SH-SY5Y (cell line): ENCODE results near the gene BCL7B.

Experiments used
- GATA2 ChIP-seq: IDR thresholded peaks from 2 replicates; pipeline ENCODE4 v1.6.1; 2011; ENCODE audit warnings: mild to moderate bottlenecking, low read depth, low read length
- GATA3 ChIP-seq: IDR thresholded peaks from 2 replicates; pipeline ENCODE4 v1.6.1; 2011; ENCODE audit warnings: low read depth, mild to moderate bottlenecking, low read length, moderate library complexity

The BCL7B gene

DNA sequence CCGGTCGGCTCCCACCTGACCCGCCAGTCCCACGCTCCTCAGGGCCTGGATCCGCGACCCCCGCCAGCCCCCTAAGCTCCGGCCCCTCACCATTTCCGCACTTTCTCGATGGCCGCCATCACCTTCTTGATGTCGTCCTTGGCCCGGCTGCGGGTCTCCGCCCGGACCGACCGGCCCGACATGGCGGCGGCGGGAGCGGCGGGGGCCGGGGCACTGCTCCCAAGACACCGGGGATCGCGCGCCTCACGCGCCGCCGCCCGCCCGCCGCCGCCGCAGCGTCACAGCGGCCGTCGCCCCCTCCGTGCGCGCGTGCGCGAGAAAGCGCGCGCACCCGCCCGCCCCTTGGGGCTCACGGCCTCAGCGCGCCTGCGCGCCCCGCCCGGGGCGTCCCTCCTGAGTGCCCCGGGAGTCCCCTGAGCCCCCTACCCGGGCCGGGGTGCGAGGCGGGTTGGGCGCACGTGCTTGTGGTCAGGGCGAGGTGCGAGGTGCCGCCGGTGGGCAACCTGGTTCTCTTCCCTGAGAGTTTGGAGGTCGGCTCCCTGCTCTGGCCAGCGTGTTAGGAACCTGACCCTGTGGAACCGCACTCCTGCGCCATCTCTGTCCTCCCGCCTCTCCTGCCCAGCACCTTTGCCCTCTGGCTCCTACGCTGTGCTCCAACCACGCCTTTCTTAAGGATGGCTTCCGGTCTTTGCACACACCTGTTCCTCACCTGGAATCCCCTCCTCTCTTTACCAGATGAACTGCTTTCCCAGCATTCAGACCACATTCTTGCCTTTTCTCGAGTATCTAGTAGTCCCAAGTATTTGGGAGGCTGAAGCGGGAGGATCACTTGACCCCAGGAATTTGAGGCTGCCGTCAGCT lies at the start of gene BCL7B:
TSS of gene BCL7B (minus strand) at position 294 of the 861 bp plus-strand sequence. CDS start at position 182, 112 bp downstream.
- TF ChIP-seq GATA2 (no peak), GATA3 (no peak)

DNA sequence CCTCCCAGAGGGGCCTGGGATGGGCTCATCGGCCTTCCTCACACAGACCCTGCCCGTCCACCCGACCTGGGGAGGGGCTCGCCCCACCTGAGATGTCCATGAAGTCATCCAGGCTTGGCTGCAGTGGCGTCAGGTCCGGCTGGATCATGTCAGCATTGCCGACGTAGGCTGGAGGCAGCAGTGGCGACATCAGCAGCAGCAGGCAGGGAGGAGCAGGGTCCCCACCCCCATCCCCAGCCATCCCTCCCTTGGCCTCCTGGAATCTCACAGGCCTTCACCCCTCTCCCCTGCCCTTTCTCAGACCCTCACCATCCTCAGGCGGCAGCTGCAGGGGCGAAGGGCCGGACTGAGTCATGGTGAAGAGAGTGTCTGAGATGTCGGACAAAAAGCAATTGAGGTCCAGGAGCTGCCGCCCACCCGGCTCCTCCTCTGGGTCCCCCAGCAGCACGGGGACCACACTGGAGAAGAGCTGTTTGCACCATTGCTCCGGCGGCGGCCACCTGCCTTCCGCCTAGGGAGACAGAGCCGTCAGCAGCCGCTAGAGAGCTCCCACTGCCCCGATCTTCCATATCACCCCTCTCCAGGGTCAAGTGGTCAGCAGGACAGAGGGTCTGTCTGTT lies 48.2 kb upstream of the BCL7B start:
- TF ChIP-seq GATA2 (no peak), GATA3 (no peak)

DNA sequence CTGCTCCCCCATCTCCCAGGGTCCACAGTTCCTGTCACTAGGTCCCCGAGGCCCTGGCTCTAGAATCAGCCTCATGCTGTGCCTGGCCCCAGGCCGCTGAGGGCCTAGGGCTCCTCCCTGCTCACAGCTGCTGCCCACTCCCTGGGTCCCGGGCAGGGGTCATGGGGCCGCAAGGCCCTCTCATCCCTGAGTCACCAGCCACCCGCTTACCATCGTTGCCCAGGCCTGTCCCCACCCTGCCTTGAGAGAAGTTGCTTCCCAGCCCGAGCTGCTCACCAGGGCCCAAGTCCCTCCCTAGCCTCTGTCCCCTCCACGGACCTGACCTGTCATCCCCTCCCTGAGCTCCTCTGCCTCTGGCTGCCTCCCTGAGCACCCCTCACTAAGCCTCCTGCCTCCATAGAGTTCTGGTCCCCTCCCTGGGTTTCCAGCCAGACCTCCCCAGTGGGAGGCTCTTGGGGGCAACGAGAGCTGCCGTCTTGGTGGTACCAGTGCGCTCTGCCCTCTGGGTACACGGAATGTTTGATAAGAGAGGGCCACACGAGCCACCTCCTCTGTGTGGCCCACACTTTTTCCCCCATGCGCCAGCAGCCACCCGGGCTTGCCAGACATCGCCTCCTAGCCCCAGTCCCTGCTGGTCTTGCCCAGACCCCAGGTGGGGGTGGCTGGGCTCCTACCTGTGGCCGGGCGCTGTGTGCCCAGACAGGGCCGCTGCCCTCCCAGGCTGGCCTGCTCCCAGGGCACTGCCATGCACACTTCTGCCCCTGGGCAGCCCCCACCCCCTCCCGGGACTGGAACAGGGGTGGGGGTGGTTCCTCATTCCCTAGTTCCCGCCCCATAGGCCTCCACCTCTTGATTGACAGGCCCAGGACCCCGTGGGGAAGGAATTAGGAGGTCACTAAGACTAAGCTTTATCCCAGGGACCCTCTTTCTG lies 45.5 kb upstream of the BCL7B start:
- no peak for TF ChIP-seq GATA3
- TF ChIP-seq GATA2, result no peak

DNA sequence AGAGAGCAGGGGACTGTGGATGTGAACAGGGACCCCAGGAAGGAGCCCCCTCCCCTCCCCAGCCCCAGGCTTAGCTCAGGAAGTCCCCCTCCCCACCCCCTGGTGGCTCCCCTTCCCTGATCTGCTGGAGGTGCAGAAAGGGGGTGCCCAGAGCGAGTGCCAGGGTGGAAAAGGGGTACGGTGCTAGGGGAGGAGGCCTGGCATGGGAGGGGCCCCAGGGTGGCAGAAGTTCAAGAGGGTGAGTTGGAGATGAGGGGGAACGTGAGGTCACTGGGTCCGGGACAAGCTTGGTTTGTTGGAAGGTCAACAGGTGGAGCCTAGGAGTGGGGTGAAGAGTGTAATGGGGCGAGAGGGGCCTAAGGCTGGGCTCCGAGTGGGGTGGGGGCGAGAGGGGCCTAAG lies 42.4 kb upstream of the BCL7B start:
- TF ChIP-seq GATA3, result no peak
- no peak for TF ChIP-seq GATA2

DNA sequence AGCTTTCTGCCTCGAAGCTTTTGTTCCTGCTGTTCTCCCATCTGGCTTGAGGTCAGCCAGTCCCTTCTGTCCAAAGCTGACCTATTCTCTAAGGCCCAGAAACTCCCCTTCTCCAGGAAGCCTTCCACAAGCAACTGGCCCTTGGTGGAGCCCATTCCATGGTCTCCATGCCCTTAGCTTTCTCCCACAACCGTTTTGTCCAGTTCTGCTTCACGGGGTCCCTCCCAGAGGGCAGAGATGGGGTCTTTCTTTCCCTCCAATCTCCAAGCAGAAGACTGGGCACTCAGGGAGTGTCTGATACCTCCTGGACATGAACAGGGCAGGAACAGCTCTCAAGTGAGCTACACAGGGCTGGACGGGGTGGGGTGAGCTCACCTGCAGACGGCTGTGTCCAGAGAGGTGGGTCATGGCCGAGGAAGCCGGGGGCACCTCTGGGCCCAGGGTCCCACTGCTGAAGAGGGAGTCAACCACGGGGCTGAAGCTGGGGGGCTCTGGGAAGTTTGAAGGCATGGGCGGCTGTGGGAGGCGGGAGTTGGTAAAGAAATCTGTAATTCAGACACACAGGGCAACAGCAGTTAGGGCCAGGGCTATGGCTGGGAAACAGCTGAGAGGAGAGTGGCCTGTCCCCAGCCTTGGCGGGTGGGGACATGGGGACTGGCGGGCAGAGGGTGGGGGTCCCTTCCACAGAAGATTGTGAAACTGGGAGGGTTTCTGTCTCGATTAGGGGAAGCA lies 41.8 kb upstream of the BCL7B start:
- TF ChIP-seq GATA2 (no peak), GATA3 (no peak)

DNA sequence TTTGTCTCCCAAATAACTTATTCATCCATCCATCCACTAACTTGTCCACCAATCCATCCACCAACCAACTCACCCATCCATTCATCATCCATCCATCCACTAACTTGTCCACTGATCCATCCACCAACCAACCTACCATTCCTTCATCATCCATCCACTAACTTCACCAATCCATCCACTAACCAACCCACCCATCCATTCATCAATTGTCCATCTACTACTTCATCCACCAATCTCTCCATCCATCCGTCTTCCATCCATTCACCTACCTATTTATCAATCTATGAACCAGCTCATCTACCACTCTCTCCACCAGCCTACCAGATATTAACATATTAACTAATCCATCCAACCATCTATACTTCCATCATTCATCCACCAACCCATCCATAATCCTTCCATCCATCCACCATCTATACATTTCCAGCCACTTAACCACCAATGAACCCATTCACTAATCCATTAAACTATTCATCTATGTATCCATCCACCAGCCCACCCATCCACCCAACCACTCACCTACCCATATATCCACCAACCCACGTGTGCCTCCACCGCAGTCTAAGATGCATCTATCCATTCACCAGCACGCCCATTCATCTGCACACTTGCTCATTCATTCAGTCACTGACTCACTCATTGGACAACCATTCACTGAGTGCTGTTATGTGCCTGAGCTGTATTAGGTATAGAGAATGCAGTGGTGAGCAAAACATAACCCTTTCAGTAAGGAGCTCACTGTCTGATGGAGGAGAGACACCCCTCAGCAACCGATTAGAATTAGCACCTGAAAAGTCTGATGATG lies 40.7 kb upstream of the BCL7B start:
- TF ChIP-seq GATA3 (no peak), GATA2 (no peak)

DNA sequence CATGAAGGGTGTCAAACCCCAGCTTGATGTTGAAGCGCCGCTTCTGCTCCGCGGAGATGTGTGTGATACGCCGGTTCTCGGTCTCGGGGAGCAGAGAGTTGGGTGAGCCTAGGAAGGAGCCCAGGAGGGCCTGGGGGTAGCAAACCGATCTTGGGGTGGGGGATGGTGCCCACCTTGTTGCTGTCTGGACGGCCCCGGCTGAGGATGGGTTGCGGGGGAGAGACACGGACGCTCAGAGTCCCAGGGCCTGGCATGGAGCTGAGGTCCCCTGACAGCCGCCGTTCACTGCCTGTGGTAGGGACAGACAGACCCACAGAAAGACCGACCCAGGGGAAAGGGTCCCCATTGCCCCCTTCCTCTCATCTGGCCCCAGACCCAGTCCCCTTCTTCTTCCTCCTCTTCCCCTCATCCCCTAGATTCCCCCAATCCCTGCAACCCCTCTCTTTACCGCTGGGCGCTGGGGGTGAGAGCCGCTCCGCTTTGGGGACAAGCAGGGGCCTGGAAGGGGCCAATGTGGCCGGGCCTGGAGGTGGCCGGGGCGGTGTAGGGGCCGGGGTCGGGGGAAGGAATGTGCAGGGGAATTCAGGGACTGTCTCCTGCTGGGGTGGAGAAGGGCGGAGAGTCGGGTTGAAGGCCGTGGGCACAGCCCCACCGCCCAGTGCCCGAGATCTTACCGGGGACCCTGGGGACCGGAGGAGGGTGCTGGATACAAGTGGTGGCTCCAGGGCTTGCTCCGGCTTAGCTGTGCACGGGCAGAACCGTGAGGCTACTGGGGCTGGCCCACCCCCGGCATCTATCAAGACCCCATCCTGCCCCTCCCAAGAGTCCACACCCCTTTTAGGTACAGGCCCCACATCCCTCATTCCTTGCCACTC lies 38.9 kb upstream of the BCL7B start:
- TF ChIP-seq GATA2, result no peak
- TF ChIP-seq GATA3, result no peak

DNA sequence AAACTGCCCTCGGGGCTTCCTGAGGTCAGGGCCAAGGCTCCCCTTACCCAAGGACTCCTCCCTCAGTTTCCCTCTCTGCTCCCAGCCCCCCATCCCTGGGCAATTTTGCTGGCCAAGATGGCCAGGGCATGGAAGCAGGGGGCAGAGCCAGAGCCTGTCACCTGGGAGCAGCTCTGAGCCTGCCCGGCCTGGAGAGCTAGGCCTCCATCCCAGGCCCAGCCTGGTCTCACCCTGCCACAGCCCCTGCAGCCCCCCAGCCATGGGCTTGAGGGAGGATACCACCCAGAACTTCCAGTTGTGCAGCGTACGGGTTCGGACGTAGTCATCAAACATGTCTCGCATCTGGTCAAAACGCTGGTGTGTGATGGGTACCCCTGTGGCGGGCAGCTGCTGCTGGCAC lies 37.9 kb upstream of the BCL7B start:
- TF ChIP-seq GATA3 (no peak), GATA2 (no peak)

DNA sequence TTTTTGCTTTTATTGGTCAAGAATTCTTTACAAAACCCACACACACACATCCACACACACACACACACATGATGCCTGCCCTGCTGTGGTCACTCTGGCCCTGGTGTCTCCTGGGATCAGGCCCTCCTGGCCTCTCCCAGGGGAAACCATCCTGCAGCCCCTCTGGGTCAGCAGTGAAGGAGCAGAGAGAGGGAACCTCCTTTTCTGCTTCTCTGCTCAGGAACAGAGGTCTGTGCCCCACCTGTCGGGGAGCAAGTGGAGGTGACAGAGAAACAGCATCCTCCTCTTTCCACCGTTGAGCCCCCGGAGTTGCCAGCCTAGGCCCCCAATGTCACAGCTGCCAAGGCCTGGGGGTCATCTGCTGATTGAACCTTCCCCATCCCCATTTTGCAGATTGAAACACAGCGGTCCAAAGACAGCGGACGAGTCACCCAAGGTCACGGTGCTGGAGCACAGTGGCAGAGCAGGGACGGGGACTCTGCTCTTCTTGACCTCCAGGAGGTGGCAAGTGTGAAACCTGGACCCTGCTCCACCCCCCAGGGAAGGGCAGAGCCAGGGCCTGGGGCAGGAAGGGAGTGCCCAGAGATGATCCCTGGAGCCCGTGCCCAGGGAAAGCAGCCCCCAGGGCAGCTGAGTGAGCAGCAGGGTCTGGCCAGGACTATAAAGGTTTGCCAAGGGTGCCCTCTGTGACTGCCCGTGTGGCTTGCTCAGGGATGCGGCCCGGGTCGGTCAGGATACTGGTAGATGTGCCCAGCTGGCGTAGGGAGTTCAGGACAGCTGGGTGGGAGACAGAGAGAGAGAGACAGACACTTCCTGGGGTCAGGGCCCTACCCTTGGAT lies 35.9 kb upstream of the BCL7B start:
- TF ChIP-seq GATA2, result no peak
- no peak for TF ChIP-seq GATA3

DNA sequence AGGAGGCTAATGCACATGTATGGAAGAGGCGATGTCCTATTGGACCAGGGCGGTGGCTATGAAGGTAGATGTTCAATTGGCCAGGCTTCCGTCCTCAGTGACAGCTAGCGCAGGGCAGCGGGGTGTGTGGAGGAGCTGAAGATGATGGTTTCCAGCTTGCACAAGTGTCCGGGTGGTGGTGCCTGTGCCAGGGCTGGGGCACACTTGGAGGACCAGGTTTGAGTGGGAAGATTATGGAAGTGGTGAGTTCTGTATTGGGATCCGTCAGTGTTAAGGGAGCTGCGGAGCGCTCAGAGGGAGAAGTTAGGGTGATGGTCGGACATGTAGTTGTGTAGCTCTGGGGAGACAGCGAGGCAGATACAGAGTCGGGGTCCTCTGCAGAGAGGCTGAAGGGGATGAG lies 29.4 kb upstream of the BCL7B start:
- TF ChIP-seq GATA3, result no peak
- no peak for TF ChIP-seq GATA2

DNA sequence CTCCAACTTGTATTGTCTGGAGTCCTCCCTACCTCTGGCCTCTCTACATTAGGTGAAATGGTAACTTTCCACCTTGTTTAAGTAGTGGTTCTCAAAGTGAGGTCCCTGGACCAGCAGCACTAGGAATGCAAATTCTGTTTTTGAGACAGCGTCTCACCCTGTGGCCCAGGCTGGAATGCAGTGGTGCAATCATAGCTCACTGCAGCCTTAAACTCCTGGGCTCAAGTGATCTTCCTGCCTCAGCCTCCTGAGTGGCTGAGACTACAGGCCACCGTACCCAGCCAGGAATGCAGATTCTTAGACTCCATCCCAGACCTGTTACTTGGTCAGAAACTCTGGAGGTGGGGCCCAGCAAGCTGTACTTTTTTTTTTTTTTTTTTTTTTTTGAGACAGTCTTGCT lies 27.7 kb upstream of the BCL7B start:
- TF ChIP-seq GATA2, result no peak
- no peak for TF ChIP-seq GATA3
